K562 (cell line): ENCODE data around the gene ZNF41. TPM values are rescaled to one million over a fixed set of nuclear protein-coding genes. Genes with fewer than 3 reads are reported as not detected.

Experiments
- PHF21A ChIP-seq: fragments of 450-650 bp; IDR thresholded peaks from 2 replicates; pipeline ENCODE4 v1.6.1; 2017; ENCODE audit warnings: low read depth, borderline replicate concordance
- POLR2B ChIP-seq: fragments of 450-650 bp; IDR thresholded peaks from 2 replicates; pipeline ENCODE4 v1.6.1; 2018; ENCODE audit warnings: low read depth; ENCODE audit not compliant: partially characterized antibody
- RERE ChIP-seq: sonication (generic); formaldehyde crosslinking; IDR thresholded peaks from 2 replicates; pipeline ENCODE4 v1.8.0; 2023; ENCODE audit warnings: missing genetic modification reagents, mild to moderate bottlenecking, borderline replicate concordance
- RNF219 ChIP-seq: fragments of 250-450 bp; sonication (Bioruptor Pico); IDR thresholded peaks from 2 replicates; pipeline ENCODE4 v1.5.0; 2022; ENCODE audit warnings: mild to moderate bottlenecking
- ZNF395 ChIP-seq: fragments of 200-800 bp; sonication (Bioruptor generic); IDR thresholded peaks from 2 replicates; pipeline ENCODE4 v1.6.1; 2017; ENCODE audit warnings: missing genetic modification characterization, missing compliant biosample characterization
- ZNF57 ChIP-seq: fragments of 450-650 bp; formaldehyde crosslinking; IDR thresholded peaks from 2 replicates; pipeline ENCODE4 v1.4.0; 2020; ENCODE audit warnings: mild to moderate bottlenecking, moderate library complexity
- polyA plus RNA-seq, 8 experiments: library from polyadenylated mRNA; depleted of rRNA in 4 of 8; stranded (reverse) in 5 of 8; unstranded in 3 of 8; fragments of >200 nt; fragmentation: Nextera tagmentation in 2 of 8; fragmentation: Illumina TruSeq in 1 of 8; extraction: Ambion mirVana in 2 of 8; extraction: Trizol in 1 of 8; gene quantifications; 2 replicates each; pipeline versions ENCODE4 v1.2.1 to v1.2.3, GENCODE V29; 2011 to 2014; ENCODE audit warnings: inconsistent platforms in 1 of 8, missing spikeins in 1 of 8
- total RNA-seq, 7 experiments: library from RNA; depleted of rRNA in 6 of 7; stranded (reverse); fragments of >200 nt in 6 of 7; fragmentation: Illumina TruSeq in 2 of 7; extraction: Trizol in 2 of 7; gene quantifications; 2 replicates each; pipeline versions ENCODE4 v1.2.1 to v1.2.3, GENCODE V29; 2011 to 2021; ENCODE audit warnings: low replicate concordance in 1 of 7

The ZNF41 gene
- total and polyA plus RNA-seq, 9 of the 15 experiments (the other 6 are each of a cell fraction or from before 2014, with no cell fraction given), result 0.53 to 8.6 (median 6.6) TPM

- TF ChIP-seq RERE (CRISPR knock-in tag), result no peak
- no peak for TF ChIP-seq POLR2B
- no peak for TF ChIP-seq ZNF395 (CRISPR knock-in tag)
- TF ChIP-seq ZNF57 (CRISPR knock-in tag), result no peak
- TF ChIP-seq RNF219 (CRISPR knock-in tag), result no peak
- no peak for TF ChIP-seq PHF21A
Observed at GRCh38 chrX:47452112-47452511, 30.9 kb downstream of the ZNF41 start (continued).
